CD8-positive, alpha-beta memory T cell (primary cell): ENCODE data around the gene CD72. TPM values are rescaled to one million over a fixed set of nuclear protein-coding genes. Genes with fewer than 3 reads are reported as not detected.

Source experiments
- CTCF ChIA-PET: fragments of 350-600 bp; sonication (Branson Sonifier 250); formaldehyde crosslinking; loops from one replicate; lab custom pipeline; 2021; ENCODE audit warnings: antibody characterized with exemption; lab: Charles Lee
- POLR2A ChIA-PET: fragments of 350-600 bp; sonication (Branson Sonifier 250); formaldehyde crosslinking; loops from one replicate; lab custom pipeline; 2021; ENCODE audit warnings: antibody characterized with exemption; lab: Charles Lee
- DNase-seq, 5 donors: peaks; one replicate each; pipeline versions ENCODE4 v3.0.0 to v3.0.0-alpha.2; 2020 to 2022; ENCODE audit warnings: mixed read lengths in 1 of 5
- H3K27ac ChIP-seq: one replicate; pipeline ENCODE4 v1.7.0; 2013; ENCODE audit warnings: low read depth, mild to moderate bottlenecking, low read length, moderate library complexity
- H3K27me3 ChIP-seq: 2 replicates; pipeline ENCODE4 v1.7.0; 2013; ENCODE audit warnings: low read length, mild to moderate bottlenecking; ENCODE audit not compliant: insufficient read depth, poor library complexity, severe bottlenecking
- H3K36me3 ChIP-seq: 2 replicates; pipeline ENCODE4 v1.7.0; 2013; ENCODE audit warnings: mild to moderate bottlenecking, low read length, moderate library complexity; ENCODE audit not compliant: insufficient read depth
- H3K4me1 ChIP-seq: 2 replicates; pipeline ENCODE4 v1.7.0; 2013; ENCODE audit warnings: mild to moderate bottlenecking, low read length, moderate library complexity; ENCODE audit not compliant: insufficient read depth
- H3K4me3 ChIP-seq: 2 replicates; pipeline ENCODE4 v1.7.0; 2013; ENCODE audit warnings: mild to moderate bottlenecking, low read length
- H3K9me3 ChIP-seq: 2 replicates; pipeline ENCODE4 v1.7.0; 2013; ENCODE audit warnings: mild to moderate bottlenecking, low read length
- H3K27ac Mint-ChIP-seq, 8 donors: one replicate each; pipeline ENCODE4 v1.8.0; 2020 to 2021; ENCODE audit warnings: mixed read lengths in 8 of 8, mild to moderate bottlenecking in 6 of 8, inconsistent platforms in 3 of 8, moderate library complexity in 3 of 8
- H3K27me3 Mint-ChIP-seq, 2 donors: one replicate each; pipeline ENCODE4 v1.8.0; 2020 to 2021; ENCODE audit warnings: mixed read lengths in 2 of 2, mild to moderate bottlenecking in 1 of 2, moderate library complexity in 1 of 2
- H3K36me3 Mint-ChIP-seq, 3 donors: one replicate each; pipeline ENCODE4 v1.8.0; 2020 to 2021; ENCODE audit warnings: mixed read lengths in 3 of 3, inconsistent platforms in 1 of 3, mild to moderate bottlenecking in 1 of 3
- H3K4me1 Mint-ChIP-seq, 3 donors: one replicate each; pipeline ENCODE4 v1.8.0; 2020 to 2021; ENCODE audit warnings: mixed read lengths in 3 of 3, inconsistent platforms in 1 of 3, mild to moderate bottlenecking in 1 of 3
- H3K4me3 Mint-ChIP-seq, 7 donors: one replicate each; pipeline ENCODE4 v1.8.0; 2020 to 2021; ENCODE audit warnings: mixed read lengths in 7 of 7, mild to moderate bottlenecking in 6 of 7, moderate library complexity in 4 of 7, inconsistent platforms in 2 of 7
- H3K9me3 Mint-ChIP-seq, 5 donors: one replicate each; pipeline ENCODE4 v1.8.0; 2020 to 2022; ENCODE audit warnings: mixed read lengths in 5 of 5, mild to moderate bottlenecking in 3 of 5, moderate library complexity in 2 of 5, inconsistent platforms in 1 of 5
- polyA plus RNA-seq: library from polyadenylated mRNA; unstranded; fragments of 300-500 nt; fragmentation: Illumina TruSeq; gene quantifications from one replicate; pipeline ENCODE4 v1.2.3, GENCODE V29; 2021
- total RNA-seq, 2 experiments: library from RNA; stranded (reverse); gene quantifications; one replicate each; pipeline ENCODE4 v1.2.3, GENCODE V29; 2021

The CD72 gene
- total and polyA plus RNA-seq, 3 experiments from 2014 or later: 5.1 to 6.5 (median 6.4) TPM

- Mint-ChIP-seq H3K27me3 (peaks cover 0 to 2% of the 10 kb centered on the region in 2 donors), H3K4me3 (no peak overlapping the region), H3K4me1 (peaks cover 0 to 3% (median 0%) of the 10 kb centered on the region in 3 donors), H3K27ac (no peak overlapping the region), H3K36me3 (peaks cover 0 to 4% (median 0%) of the 10 kb centered on the region in 3 donors), H3K9me3 (no peaks in the 10 kb centered on the region)
- DNase-seq: no peak
- Histone ChIP-seq H3K4me3 (no peak overlapping the region), H3K27ac (no peak overlapping the region), H3K9me3 (no peaks in the 10 kb centered on the region), H3K36me3 (no peaks in the 10 kb centered on the region), H3K27me3 (no peaks in the 10 kb centered on the region), H3K4me1 (no peaks in the 10 kb centered on the region)
- CTCF ChIA-PET: no interaction called here
- POLR2A ChIA-PET: no interaction called here
Measured at GRCh38 chr9:35561468-35562261, 56.5 kb downstream of the CD72 start.

DNA sequence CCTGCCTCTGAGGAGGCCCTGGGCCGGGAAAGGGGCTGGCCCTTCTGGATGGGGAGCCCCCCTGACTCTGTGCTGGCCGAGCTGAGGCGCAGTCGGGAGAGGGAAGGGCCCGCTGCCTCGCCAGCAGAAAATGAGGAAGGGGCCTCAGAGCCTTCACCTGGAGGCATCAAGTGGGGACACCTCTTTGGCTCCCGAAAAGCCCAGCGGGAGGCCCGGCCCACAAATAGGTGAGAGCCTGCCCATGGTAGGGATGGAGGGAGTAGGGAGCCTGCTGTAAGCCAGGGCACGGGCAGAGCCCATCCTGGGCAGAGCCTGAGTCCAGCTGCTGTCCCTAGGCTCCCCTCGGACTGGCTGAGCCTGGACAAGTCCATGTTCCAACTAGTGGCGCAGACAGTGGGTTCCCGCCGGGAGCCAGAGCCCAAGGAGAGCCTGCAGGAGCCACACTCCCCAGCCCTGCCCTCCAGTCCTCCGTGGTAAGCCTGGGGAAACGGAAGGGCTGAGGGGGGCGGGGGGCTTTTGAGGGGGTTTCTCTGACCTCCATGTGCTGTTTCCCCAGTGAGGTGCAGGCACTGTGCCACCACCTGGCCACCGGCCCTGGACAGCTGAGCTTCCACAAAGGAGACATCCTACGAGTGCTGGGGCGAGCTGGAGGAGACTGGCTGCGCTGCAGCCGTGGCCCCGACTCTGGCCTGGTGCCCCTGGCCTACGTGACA, 57.4 kb downstream of the CD72 start:
- Histone ChIP-seq H3K4me1 (no peaks in the 10 kb centered on the region), H3K36me3 (no peaks in the 10 kb centered on the region), H3K27me3 (no peaks in the 10 kb centered on the region), H3K4me3 (no peak overlapping the region), H3K27ac (no peak overlapping the region), H3K9me3 (no peaks in the 10 kb centered on the region)
- DNase-seq: no peak
- Mint-ChIP-seq H3K4me3 (no peak overlapping the region), H3K36me3 (peaks cover 0 to 4% (median 0%) of the 10 kb centered on the region in 3 donors), H3K4me1 (peaks cover 0 to 3% (median 0%) of the 10 kb centered on the region in 3 donors), H3K27ac (no peak overlapping the region), H3K9me3 (no peaks in the 10 kb centered on the region), H3K27me3 (peaks cover 1 to 3% of the 10 kb centered on the region in 2 donors)
- CTCF ChIA-PET: no interaction called here
- POLR2A ChIA-PET: no interaction called here

Other genes with a start within 250 kb of the CD72 start
- 1 to 10 TPM; 1.1 TPM for gene RUSC2, start 128.3 kb downstream of the CD72 start, total RNA-seq
- not detected for gene RUSC2, start 128.3 kb downstream of the CD72 start, polyA plus RNA-seq
- 10 to 100 TPM; 44.2 to 46.8 TPM for gene TESK1, start 13.2 kb downstream of the CD72 start, total RNA-seq
- 15.9 TPM for gene TESK1, start 13.2 kb downstream of the CD72 start, polyA plus RNA-seq
- gene SIT1, start 32.5 kb upstream of the CD72 start, total RNA-seq: 10 to 100 TPM; 43.1 TPM
- 196 TPM for gene SIT1, start 32.5 kb upstream of the CD72 start, polyA plus RNA-seq
- over 10,000 TPM in 1 of 2 experiments, 1,000 to 10,000 TPM in 1; 7,718 to 11,549 TPM for gene RMRP, start 39.6 kb upstream of the CD72 start, total RNA-seq
- not detected for gene RMRP, start 39.6 kb upstream of the CD72 start, polyA plus RNA-seq
- gene CCDC107, start 39.9 kb upstream of the CD72 start, total RNA-seq: 10 to 100 TPM; 18.5 to 20.0 TPM
- gene CCDC107, start 39.9 kb upstream of the CD72 start, polyA plus RNA-seq: 105 TPM
- gene ARHGEF39, start 46.8 kb upstream of the CD72 start, total RNA-seq: 10 to 100 TPM in 1 of 2 experiments, 1 to 10 TPM in 1; 7.7 to 10.7 TPM
- gene ARHGEF39, start 46.8 kb upstream of the CD72 start, polyA plus RNA-seq: 1.2 TPM
- under 1 TPM in 1 of 2 experiments, not detected in 1; 0.75 TPM for gene CA9, start 55.5 kb upstream of the CD72 start, total RNA-seq
- not detected for gene CA9, start 55.5 kb upstream of the CD72 start, polyA plus RNA-seq
- 1 to 10 TPM; 6.6 to 7.3 TPM for gene TPM2, start 71.5 kb upstream of the CD72 start, total RNA-seq
- 0.22 TPM for gene TPM2, start 71.5 kb upstream of the CD72 start, polyA plus RNA-seq
- 100 to 1,000 TPM; 248 to 249 TPM for gene TLN1, start 113.8 kb upstream of the CD72 start, total RNA-seq
- 161 TPM for gene TLN1, start 113.8 kb upstream of the CD72 start, polyA plus RNA-seq
- 10 to 100 TPM; 38.0 to 38.6 TPM for gene CREB3, start 114.3 kb upstream of the CD72 start, total RNA-seq
- 53.6 TPM for gene CREB3, start 114.3 kb upstream of the CD72 start, polyA plus RNA-seq
- gene GBA2, start 130.8 kb upstream of the CD72 start, total RNA-seq: 10 to 100 TPM; 41.8 to 42.0 TPM
- gene GBA2, start 130.8 kb upstream of the CD72 start, polyA plus RNA-seq: 30.7 TPM
- gene RGP1, start 130.9 kb upstream of the CD72 start, total RNA-seq: 10 to 100 TPM; 19.9 to 21.9 TPM
- gene RGP1, start 130.9 kb upstream of the CD72 start, polyA plus RNA-seq: 10.6 TPM
- gene MSMP, start 135.9 kb upstream of the CD72 start, total RNA-seq: under 1 TPM; 0.51 to 0.63 TPM
- gene MSMP, start 135.9 kb upstream of the CD72 start, polyA plus RNA-seq: not detected
- 1 to 10 TPM; 5.2 to 8.6 TPM for gene NPR2, start 173.2 kb upstream of the CD72 start, total RNA-seq
- gene NPR2, start 173.2 kb upstream of the CD72 start, polyA plus RNA-seq: 0.26 TPM
- gene SPAG8, start 193.8 kb upstream of the CD72 start, total RNA-seq: 1 to 10 TPM in 1 of 2 experiments, under 1 TPM in 1; 0.98 to 1.8 TPM
- gene SPAG8, start 193.8 kb upstream of the CD72 start, polyA plus RNA-seq: 0.79 TPM
- 10 to 100 TPM; 65.1 to 71.7 TPM for gene HINT2, start 196.6 kb upstream of the CD72 start, total RNA-seq
- gene HINT2, start 196.6 kb upstream of the CD72 start, polyA plus RNA-seq: 69.4 TPM
- gene FAM221B, start 210.3 kb upstream of the CD72 start, total RNA-seq: not detected
- not detected for gene FAM221B, start 210.3 kb upstream of the CD72 start, polyA plus RNA-seq
- gene TMEM8B, start 210.8 kb upstream of the CD72 start, total RNA-seq: 1 to 10 TPM; 2.1 to 3.0 TPM
- gene TMEM8B, start 210.8 kb upstream of the CD72 start, polyA plus RNA-seq: 3.0 TPM